Loucy (cell line): ENCODE results near the gene INTS1.

Source experiments
- H2AFZ ChIP-seq: fragments of 200-600 bp; sonication (generic); 2 replicates; pipeline ENCODE4 v1.6.0; 2016; ENCODE audit warnings: antibody characterized with exemption, mild to moderate bottlenecking, low read length, moderate library complexity
- H3F3A ChIP-seq: fragments of 200-600 bp; 2 replicates; pipeline ENCODE4 v1.6.0; 2016; ENCODE audit warnings: antibody characterized with exemption, low read depth, mild to moderate bottlenecking
- H3K27me3 ChIP-seq: fragments of 200-600 bp; sonication (generic); 2 replicates; pipeline ENCODE4 v1.6.1; 2014; ENCODE audit warnings: low read length, mild to moderate bottlenecking; ENCODE audit not compliant: insufficient read depth, poor library complexity, severe bottlenecking
- H3K36me3 ChIP-seq: fragments of 200-600 bp; sonication (generic); 2 replicates; pipeline ENCODE4 v1.6.1; 2016; ENCODE audit warnings: low read length; ENCODE audit not compliant: insufficient read depth
- H3K4me1 ChIP-seq: fragments of 200-600 bp; sonication (generic); 2 replicates; pipeline ENCODE4 v1.5.1; 2014; ENCODE audit warnings: low read length, mild to moderate bottlenecking; ENCODE audit not compliant: insufficient read depth, poor library complexity, severe bottlenecking
- H3K4me2 ChIP-seq: fragments of 200-600 bp; sonication (generic); 2 replicates; pipeline ENCODE4 v1.6.0; 2014; ENCODE audit warnings: antibody characterized with exemption, low read length, low read depth, mild to moderate bottlenecking; ENCODE audit not compliant: poor library complexity, severe bottlenecking
- H3K4me3 ChIP-seq: fragments of 200-600 bp; sonication (generic); 2 replicates; pipeline ENCODE4 v1.5.1; 2014; ENCODE audit warnings: low read length, mild to moderate bottlenecking, mixed read lengths; ENCODE audit not compliant: poor library complexity, severe bottlenecking
- H3K79me2 ChIP-seq: fragments of 200-600 bp; sonication (generic); 2 replicates; pipeline ENCODE4 v1.6.1; 2014; ENCODE audit warnings: low read length; ENCODE audit not compliant: insufficient read depth
- H3K9ac ChIP-seq: fragments of 200-600 bp; sonication (generic); 2 replicates; pipeline ENCODE4 v1.6.0; 2014; ENCODE audit warnings: mild to moderate bottlenecking, low read depth, low read length, moderate library complexity; ENCODE audit not compliant: poor library complexity, severe bottlenecking
- H3K9me2 ChIP-seq: fragments of 200-600 bp; sonication (generic); replicated peaks from 2 replicates; pipeline ENCODE4 v1.6.1; 2016; ENCODE audit warnings: low read depth, low read length, mixed read lengths
- H3K9me3 ChIP-seq: fragments of 200-600 bp; sonication (generic); 2 replicates; pipeline ENCODE4 v1.6.1; 2014; ENCODE audit warnings: mild to moderate bottlenecking, antibody characterized with exemption, low read length, low read depth; ENCODE audit not compliant: insufficient read depth
- H4K20me1 ChIP-seq: fragments of 200-600 bp; sonication (generic); 2 replicates; pipeline ENCODE4 v1.6.0; 2014; ENCODE audit warnings: antibody characterized with exemption, low read length, mild to moderate bottlenecking; ENCODE audit not compliant: insufficient read depth, poor library complexity, severe bottlenecking
- EZH2phosphoT487 ChIP-seq: fragments of 200-600 bp; IDR thresholded peaks from 2 replicates; pipeline ENCODE4 v1.6.1; 2018; ENCODE audit warnings: antibody characterized with exemption, mild to moderate bottlenecking, moderate library complexity, borderline replicate concordance
- TF ChIP-seq, protein P1 (sequence below): fragments of 200-600 bp; sonication (generic); conservative IDR thresholded peaks from 2 replicates; pipeline ENCODE4 v1.5.1; 2014; ENCODE audit warnings: mild to moderate bottlenecking, antibody characterized with exemption, low read length

Gene INTS1

DNA sequence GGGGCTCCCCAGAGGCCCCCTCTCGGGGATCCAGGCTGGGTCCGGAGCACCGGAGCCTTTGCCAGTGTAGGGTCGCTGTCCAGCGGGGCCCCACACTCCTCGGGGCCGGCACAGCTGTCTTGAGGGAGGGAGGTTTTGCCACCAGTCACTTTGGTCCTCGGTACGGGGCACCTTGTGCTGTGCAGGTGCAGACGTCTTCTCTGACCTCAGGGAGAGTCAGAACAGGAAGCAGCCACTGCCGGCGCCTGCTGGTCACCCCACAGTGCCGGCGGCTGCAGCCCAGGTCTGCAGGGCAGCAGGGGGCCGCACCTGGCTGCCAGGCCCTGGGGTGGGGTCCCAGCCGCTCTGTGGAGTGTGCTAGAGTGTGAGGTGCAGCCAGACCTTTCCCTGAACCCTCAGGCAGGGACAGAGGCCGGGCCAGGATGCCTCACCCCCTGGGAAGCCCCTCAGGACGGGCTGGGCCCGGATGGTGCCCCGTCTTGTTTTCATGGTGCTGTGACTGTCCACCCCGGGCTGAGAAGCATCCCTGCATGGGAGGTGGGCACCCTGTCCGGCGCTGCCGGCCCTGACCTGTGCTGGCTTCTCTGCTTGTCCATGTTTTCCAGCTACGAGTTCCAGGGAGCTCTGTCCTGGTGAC, 34.5 kb upstream of the INTS1 start:
- Histone ChIP-seq H3K27me3 (no peaks in the 10 kb centered on the region), H4K20me1 (peaks cover 66% of the 10 kb centered on the region), H3K4me3 (no peak overlapping the region), H3K9me2 (no peaks in the 10 kb centered on the region), H3F3A (no peaks in the 10 kb centered on the region), H3K9me3 (no peaks in the 10 kb centered on the region), H2AFZ (no peak overlapping the region), H3K79me2 (peaks cover 62% of the 10 kb centered on the region), H3K36me3 (peaks cover 60% of the 10 kb centered on the region; the same call in 1 of the 2 replicates), H3K9ac (no peak overlapping the region), H3K4me1 (peaks cover 8% of the 10 kb centered on the region), H3K4me2 (no peak overlapping the region)
- no peak for TF ChIP-seq EZH2phosphoT487
- TF ChIP-seq, protein P1, sequence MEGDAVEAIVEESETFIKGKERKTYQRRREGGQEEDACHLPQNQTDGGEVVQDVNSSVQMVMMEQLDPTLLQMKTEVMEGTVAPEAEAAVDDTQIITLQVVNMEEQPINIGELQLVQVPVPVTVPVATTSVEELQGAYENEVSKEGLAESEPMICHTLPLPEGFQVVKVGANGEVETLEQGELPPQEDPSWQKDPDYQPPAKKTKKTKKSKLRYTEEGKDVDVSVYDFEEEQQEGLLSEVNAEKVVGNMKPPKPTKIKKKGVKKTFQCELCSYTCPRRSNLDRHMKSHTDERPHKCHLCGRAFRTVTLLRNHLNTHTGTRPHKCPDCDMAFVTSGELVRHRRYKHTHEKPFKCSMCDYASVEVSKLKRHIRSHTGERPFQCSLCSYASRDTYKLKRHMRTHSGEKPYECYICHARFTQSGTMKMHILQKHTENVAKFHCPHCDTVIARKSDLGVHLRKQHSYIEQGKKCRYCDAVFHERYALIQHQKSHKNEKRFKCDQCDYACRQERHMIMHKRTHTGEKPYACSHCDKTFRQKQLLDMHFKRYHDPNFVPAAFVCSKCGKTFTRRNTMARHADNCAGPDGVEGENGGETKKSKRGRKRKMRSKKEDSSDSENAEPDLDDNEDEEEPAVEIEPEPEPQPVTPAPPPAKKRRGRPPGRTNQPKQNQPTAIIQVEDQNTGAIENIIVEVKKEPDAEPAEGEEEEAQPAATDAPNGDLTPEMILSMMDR = no peak

DNA sequence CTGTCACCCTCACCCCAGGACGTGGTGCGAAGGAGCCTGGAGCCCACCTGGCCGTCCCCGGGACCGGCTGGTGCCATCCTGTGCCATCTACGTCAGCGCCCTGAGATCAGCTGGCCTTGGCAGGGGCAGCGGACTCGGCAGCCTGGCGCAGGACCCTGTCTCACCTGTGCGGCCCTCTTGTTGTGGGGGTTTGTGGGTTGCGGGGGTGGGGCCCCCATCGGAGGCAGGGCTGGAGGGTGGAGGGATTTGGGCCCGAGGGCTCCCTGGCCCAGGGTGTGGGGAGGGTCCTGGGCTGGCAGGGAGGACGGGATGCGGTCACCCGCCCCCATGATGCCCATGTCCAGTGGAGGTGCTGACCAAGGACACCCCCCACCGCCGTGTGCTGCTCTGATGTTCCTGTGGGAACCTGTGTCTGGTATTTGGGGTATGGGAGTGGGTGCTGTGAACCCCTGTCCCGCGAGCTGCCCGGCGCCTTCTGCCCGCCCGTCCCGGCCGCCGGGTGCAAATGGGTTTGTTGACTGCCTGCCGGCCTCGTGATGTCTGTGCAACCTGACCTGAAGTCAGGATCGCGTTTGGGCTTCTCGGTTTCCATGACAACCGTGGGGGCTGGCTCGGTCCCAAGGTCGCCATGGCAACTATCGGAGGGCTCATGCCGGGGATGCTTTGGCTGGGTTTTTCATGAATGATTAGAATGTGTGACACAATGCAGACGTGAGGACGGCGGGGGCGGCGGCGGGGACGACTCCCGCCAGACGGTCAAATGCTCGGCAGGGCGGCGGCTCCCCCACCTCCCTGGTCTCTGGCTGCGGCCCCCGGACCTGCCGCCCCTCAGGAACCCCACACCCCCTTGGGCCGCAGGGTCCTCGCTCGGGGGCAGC, 33.6 kb upstream of the INTS1 start:
- Histone ChIP-seq H3K27me3 (no peaks in the 10 kb centered on the region), H3K79me2 (peaks cover 71% of the 10 kb centered on the region), H3K4me2 (no peak overlapping the region), H2AFZ (no peak overlapping the region), H3K36me3 (peaks cover 52% of the 10 kb centered on the region; the same call in 1 of the 2 replicates), H3K9me2 (no peaks in the 10 kb centered on the region), H3K4me3 (no peak overlapping the region), H3K9me3 (no peaks in the 10 kb centered on the region), H3K9ac (no peak overlapping the region), H3K4me1 (peaks cover 17% of the 10 kb centered on the region), H4K20me1 (peaks cover 74% of the 10 kb centered on the region), H3F3A (no peaks in the 10 kb centered on the region)
- TF ChIP-seq, protein P1 = no peak
- TF ChIP-seq EZH2phosphoT487 = no peak

DNA sequence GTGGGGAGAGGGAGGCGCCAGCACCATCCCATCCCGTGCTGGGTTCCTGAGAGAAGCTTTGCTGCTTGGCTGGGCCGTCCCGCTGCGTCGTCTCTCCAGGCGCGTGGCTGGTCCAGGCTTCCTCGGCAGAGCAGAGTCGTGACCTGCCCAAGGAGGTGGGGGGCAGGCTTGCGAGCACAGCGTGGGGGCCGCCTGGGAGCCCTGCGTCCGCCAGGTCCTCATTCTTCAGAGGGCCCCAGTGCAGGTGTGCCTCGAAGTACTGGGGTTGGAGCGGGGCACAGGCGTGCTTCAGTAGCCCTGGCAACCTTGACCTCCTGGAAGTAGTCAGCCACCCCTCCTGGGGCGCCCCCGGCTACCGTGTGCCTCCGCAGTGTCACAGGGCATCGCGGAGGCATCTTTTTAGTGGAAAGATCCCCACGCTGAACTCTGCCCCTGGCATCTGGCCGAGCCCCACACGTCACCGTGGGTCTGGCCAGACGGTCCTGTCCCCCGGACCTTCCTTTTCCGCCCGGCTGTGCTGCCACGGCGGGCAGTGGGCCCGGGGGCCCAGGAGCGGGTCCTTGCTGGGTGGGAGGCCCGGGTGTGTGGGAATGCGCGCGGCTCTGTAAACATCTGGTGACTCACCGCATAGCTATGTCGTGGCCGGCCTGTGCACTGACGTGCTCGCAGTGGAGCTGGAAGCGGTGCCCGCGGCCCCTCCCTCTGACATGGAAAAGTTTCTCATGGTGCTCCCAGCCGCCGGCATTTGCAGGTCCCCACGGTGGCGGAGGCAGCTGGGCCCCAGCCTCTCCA, 32.8 kb upstream of the INTS1 start:
- Histone ChIP-seq H2AFZ (no peak overlapping the region), H3K27me3 (no peaks in the 10 kb centered on the region), H3F3A (no peaks in the 10 kb centered on the region), H3K36me3 (peaks cover 45% of the 10 kb centered on the region; the same call in 1 of the 2 replicates), H3K4me2 (no peak overlapping the region), H3K9ac (no peak overlapping the region), H3K4me1 (peaks cover 21% of the 10 kb centered on the region), H3K79me2 (peaks cover 80% of the 10 kb centered on the region), H3K9me2 (no peaks in the 10 kb centered on the region), H3K4me3 (no peak overlapping the region), H3K9me3 (no peaks in the 10 kb centered on the region), H4K20me1 (peaks cover 81% of the 10 kb centered on the region)
- TF ChIP-seq, protein P1 = no peak
- TF ChIP-seq EZH2phosphoT487 = no peak
